Adipocyte (in vitro differentiated cells): ENCODE data around the gene GGT7.
"Not testable (repeated sequence)": the region's sequence is repeated elsewhere in the genome, so short reads cannot be mapped to it uniquely, and the experiment has no call there.

Experiments used
- DNase-seq: peaks from one replicate; pipeline ENCODE4 v3.0.0-alpha.2; 2015; ENCODE audit warnings: low read depth
- H3K27me3 ChIP-seq: replicated peaks from 2 replicates; pipeline ENCODE4 v1.7.0; 2013; ENCODE audit warnings: mild to moderate bottlenecking, low read length, moderate library complexity; ENCODE audit not compliant: control insufficient read depth, insufficient read depth
- H3K36me3 ChIP-seq: 2 replicates; pipeline ENCODE4 v1.7.0; 2013; ENCODE audit warnings: low read length, mild to moderate bottlenecking, moderate library complexity; ENCODE audit not compliant: control insufficient read depth, insufficient read depth, severe bottlenecking
- H3K4me1 ChIP-seq: 2 replicates; pipeline ENCODE4 v1.7.0; 2013; ENCODE audit warnings: mild to moderate bottlenecking, low read length, moderate library complexity; ENCODE audit not compliant: control insufficient read depth, insufficient read depth
- H3K4me3 ChIP-seq: 2 replicates; pipeline ENCODE4 v1.7.0; 2013; ENCODE audit warnings: mild to moderate bottlenecking, low read length, moderate library complexity
- H3K9ac ChIP-seq: 2 replicates; pipeline ENCODE4 v1.7.0; 2013; ENCODE audit warnings: mild to moderate bottlenecking, low read length, moderate library complexity
- H3K9me3 ChIP-seq: 2 replicates; pipeline ENCODE4 v1.7.0; 2013; ENCODE audit warnings: mild to moderate bottlenecking, low read length, moderate library complexity; ENCODE audit not compliant: control insufficient read depth

GGT7 gene

DNA sequence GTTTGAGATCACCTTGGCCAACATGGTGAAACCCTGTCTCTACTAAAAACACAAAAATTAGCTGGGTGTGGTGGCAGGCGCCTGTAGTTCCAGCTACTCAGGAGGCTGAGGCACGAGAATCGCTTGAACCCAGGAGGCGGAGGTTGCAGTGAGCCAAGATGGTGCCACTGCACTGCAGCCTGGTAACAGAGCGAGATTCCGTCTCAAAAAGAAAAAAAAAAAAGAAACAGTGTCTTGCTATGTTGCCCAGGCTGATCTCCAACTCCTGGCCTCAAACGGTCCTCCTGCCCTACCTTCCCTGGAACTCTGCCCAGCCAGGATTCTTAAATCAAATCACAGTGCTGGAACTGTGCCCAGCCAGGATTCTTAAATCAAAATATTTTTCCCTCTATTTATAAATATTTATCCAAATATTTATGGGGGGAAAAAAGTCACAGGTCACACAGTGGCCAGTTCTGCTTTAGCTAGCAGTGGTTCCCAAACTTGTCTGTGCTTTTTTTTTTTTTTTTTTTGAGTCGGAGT is 64.7 kb downstream of the GGT7 start:
- H3K9me3 ChIP-seq, H3K27me3 ChIP-seq, H3K36me3 ChIP-seq, DNase-seq, H3K4me1 ChIP-seq, H3K9ac ChIP-seq, H3K4me3 ChIP-seq: not testable (repeated sequence)

GRCh38 chr20:34806255-34806654 is 66.4 kb downstream of the GGT7 start:
- Histone ChIP-seq H3K4me1 (no peaks in the 10 kb centered on the region), H3K36me3 (no peaks in the 10 kb centered on the region), H3K9me3 (no peaks in the 10 kb centered on the region), H3K9ac (no peak overlapping the region), H3K4me3 (no peak overlapping the region), H3K27me3 (no peaks in the 10 kb centered on the region)
- DNase-seq: no peak

GRCh38 chr20:34798871-34799270 is 73.8 kb downstream of the GGT7 start:
- H3K9ac ChIP-seq: no peak overlapping the region
- H3K27me3 ChIP-seq: no peaks in the 10 kb centered on the region
- H3K4me1 ChIP-seq: peaks cover 11% of the 10 kb centered on the region
- no peaks in the 10 kb centered on the region for H3K9me3 ChIP-seq
- H3K4me3 ChIP-seq: no peak overlapping the region
- H3K36me3 ChIP-seq: no peaks in the 10 kb centered on the region
- peak; percentile 20 for DNase-seq

- no peak overlapping the region for H3K9ac ChIP-seq
- H3K27me3 ChIP-seq: no peaks in the 10 kb centered on the region
- no peak overlapping the region for H3K4me3 ChIP-seq
- no peak for DNase-seq
- peaks cover 17% of the 10 kb centered on the region for H3K4me1 ChIP-seq
- H3K36me3 ChIP-seq: no peaks in the 10 kb centered on the region
- H3K9me3 ChIP-seq: no peaks in the 10 kb centered on the region
Observed at GRCh38 chr20:34798328-34798727, 74.3 kb downstream of the GGT7 start.

DNA sequence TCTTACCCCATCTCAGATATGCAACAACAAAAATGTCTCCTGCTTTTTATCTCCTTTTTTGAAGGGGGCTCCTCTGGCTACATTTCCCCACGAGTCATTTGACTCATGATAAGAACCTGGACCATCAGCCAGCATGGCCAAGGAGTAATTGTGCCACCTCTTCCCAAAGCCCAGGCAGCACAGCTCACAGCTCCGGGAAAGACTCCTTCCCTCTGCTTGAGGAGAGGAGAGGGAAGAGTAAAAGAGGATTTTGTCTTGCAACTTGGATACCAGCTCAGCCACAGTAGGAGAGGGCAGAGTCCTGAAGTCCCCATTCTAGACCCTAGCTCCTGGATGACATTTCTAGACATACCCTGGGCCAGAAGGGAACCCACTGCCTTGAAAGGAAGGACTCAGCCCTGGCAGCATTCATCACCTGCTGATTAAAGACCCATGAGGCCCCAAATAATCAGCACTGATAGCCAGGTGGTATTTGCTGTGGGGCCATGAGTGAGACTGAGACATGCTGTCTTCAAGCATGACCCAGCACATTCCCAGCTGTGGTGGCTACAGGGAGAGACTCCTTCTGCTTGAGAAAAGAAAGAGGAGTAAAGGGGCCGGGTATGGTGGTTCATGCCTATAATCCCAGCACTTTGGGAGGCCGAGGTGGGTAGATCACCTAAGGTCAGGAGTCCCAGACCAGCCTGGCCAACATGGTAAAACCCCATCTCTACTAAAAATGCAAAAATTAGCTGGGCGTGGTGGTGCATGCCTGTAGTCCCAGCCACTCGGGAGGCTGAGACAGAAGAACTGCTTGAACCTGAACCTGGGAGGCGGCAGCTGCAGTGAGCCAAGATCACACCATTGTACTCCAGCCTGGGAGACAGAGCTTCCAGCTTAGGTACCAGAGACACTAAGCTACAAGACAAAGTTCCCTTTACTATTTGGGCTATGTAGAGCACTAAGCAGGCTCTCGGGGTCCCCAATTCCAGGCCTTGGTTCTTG is 75.4 kb downstream of the GGT7 start:
- no peaks in the 10 kb centered on the region for H3K36me3 ChIP-seq
- H3K4me1 ChIP-seq: peaks cover 26% of the 10 kb centered on the region
- H3K27me3 ChIP-seq: no peaks in the 10 kb centered on the region
- no peak overlapping the region for H3K9ac ChIP-seq
- no peak for DNase-seq
- no peaks in the 10 kb centered on the region for H3K9me3 ChIP-seq
- no peak overlapping the region for H3K4me3 ChIP-seq
